HepG2 (cell line): ENCODE measurements around the gene IFNLR1. TPM values are rescaled to one million over a fixed set of nuclear protein-coding genes. Genes with fewer than 3 reads are reported as not detected.

Experiments
- DZIP1 ChIP-seq: sonication (generic); formaldehyde crosslinking; IDR thresholded peaks from 2 replicates; pipeline ENCODE4 v1.5.0; 2020; ENCODE audit warnings: mild to moderate bottlenecking, missing genetic modification reagents
- EEA1 ChIP-seq: sonication (generic); formaldehyde crosslinking; IDR thresholded peaks from 2 replicates; pipeline ENCODE4 v1.5.1; 2020; ENCODE audit warnings: mild to moderate bottlenecking, missing genetic modification reagents, borderline replicate concordance
- GLI4 ChIP-seq: sonication (generic); formaldehyde crosslinking; IDR thresholded peaks from 2 replicates; pipeline ENCODE4 v1.5.1; 2020; ENCODE audit warnings: missing genetic modification reagents, mild to moderate bottlenecking, moderate library complexity, borderline replicate concordance
- ISL2 ChIP-seq: sonication (generic); formaldehyde crosslinking; IDR thresholded peaks from 2 replicates; pipeline ENCODE4 v1.5.0; 2020; ENCODE audit warnings: missing genetic modification reagents
- KLF11 ChIP-seq: IDR thresholded peaks from 2 replicates; pipeline ENCODE4 v1.6.1; 2016; ENCODE audit warnings: missing compliant biosample characterization
- NFKBIZ ChIP-seq: IDR thresholded peaks from 2 replicates; pipeline ENCODE4 v1.6.1; 2018; ENCODE audit warnings: missing genetic modification reagents, missing compliant biosample characterization
- PATZ1 ChIP-seq: sonication (generic); formaldehyde crosslinking; IDR thresholded peaks from 2 replicates; pipeline ENCODE4 v1.4.0; 2020; ENCODE audit warnings: missing genetic modification reagents
- THRA ChIP-seq: sonication (generic); formaldehyde crosslinking; IDR thresholded peaks from 2 replicates; pipeline ENCODE4 v1.4.0; 2020; ENCODE audit warnings: missing genetic modification reagents, borderline replicate concordance
- ZBTB2 ChIP-seq: sonication (generic); formaldehyde crosslinking; IDR thresholded peaks from 2 replicates; pipeline ENCODE4 v1.8.0; 2022; ENCODE audit warnings: low read depth, missing genetic modification reagents
- ZFX ChIP-seq: sonication (generic); formaldehyde crosslinking; IDR thresholded peaks from 2 replicates; pipeline ENCODE4 v1.4.0; 2020; ENCODE audit warnings: mild to moderate bottlenecking, low read depth, missing genetic modification reagents, moderate library complexity
- ZNF367 ChIP-seq: sonication (generic); formaldehyde crosslinking; IDR thresholded peaks from 2 replicates; pipeline ENCODE4 v1.4.0; 2020; ENCODE audit warnings: missing genetic modification reagents, borderline replicate concordance
- ZNF512 ChIP-seq: sonication (generic); formaldehyde crosslinking; IDR thresholded peaks from 2 replicates; pipeline ENCODE4 v1.4.0; 2020; ENCODE audit warnings: mild to moderate bottlenecking, missing genetic modification reagents
- ZNF800 ChIP-seq: sonication (generic); formaldehyde crosslinking; IDR thresholded peaks from 2 replicates; pipeline ENCODE4 v1.4.0; 2020; ENCODE audit warnings: missing genetic modification reagents
- polyA plus RNA-seq, 8 experiments: library from polyadenylated mRNA; depleted of rRNA in 3 of 8; stranded (reverse) in 7 of 8; unstranded in 1 of 8; fragments of >200 nt; fragmentation: Illumina TruSeq in 4 of 8; extraction: Trizol in 4 of 8; gene quantifications; 2 replicates each; pipeline versions ENCODE4 v1.2.1 to v1.2.3, GENCODE V29; 2011 to 2016; ENCODE audit warnings: low read depth in 4 of 8, missing spikeins in 1 of 8, mixed read lengths in 1 of 8; ENCODE audit not compliant: insufficient read depth in 1 of 8
- total RNA-seq, 5 experiments: library from RNA; depleted of rRNA; stranded (reverse); fragments of >200 nt; fragmentation: Illumina TruSeq; extraction: Trizol; gene quantifications; 2 replicates each; pipeline ENCODE4 v1.2.3, GENCODE V29; 2016; ENCODE audit warnings: low read depth in 1 of 5

The IFNLR1 gene
- total and polyA plus RNA-seq, 2 of the 13 experiments (the other 11 are each of a cell fraction or from before 2014, with no cell fraction given), result 3.8 to 8.5 TPM

GRCh38 chr1:24142546-24143534 lies 44.2 kb downstream of the IFNLR1 start, which contains the start of gene IL22RA1 (continued):
- no peak for TF ChIP-seq ZBTB2 (CRISPR knock-in tag)
- 0 out of 2 replicates have a peak, but pooled peaks have one; percentile 45 for TF ChIP-seq EEA1 (CRISPR knock-in tag)
- TF ChIP-seq DZIP1, result no peak
- no peak for TF ChIP-seq ZNF800 (CRISPR knock-in tag)
- TF ChIP-seq ZFX (CRISPR knock-in tag), result no peak
- 0 out of 2 replicates have a peak, but pooled peaks have one; percentile 41 for TF ChIP-seq ISL2 (CRISPR knock-in tag)
- 0 out of 2 replicates have a peak, but pooled peaks have one; percentile 31 for TF ChIP-seq KLF11 (CRISPR knock-in tag)
- peak; percentile 89; the same call in 1 of the 2 replicates for TF ChIP-seq ZNF367
- no peak for TF ChIP-seq GLI4 (CRISPR knock-in tag)
- peak; percentile 38; the same call in 1 of the 2 replicates for TF ChIP-seq PATZ1 (CRISPR knock-in tag)
- no peak for TF ChIP-seq ZNF512 (CRISPR knock-in tag)
- no peak for TF ChIP-seq NFKBIZ (CRISPR knock-in tag)
- no peak for TF ChIP-seq THRA
